ENCODE data around the gene TTC16.

- TF ChIP-seq, protein P1, sequence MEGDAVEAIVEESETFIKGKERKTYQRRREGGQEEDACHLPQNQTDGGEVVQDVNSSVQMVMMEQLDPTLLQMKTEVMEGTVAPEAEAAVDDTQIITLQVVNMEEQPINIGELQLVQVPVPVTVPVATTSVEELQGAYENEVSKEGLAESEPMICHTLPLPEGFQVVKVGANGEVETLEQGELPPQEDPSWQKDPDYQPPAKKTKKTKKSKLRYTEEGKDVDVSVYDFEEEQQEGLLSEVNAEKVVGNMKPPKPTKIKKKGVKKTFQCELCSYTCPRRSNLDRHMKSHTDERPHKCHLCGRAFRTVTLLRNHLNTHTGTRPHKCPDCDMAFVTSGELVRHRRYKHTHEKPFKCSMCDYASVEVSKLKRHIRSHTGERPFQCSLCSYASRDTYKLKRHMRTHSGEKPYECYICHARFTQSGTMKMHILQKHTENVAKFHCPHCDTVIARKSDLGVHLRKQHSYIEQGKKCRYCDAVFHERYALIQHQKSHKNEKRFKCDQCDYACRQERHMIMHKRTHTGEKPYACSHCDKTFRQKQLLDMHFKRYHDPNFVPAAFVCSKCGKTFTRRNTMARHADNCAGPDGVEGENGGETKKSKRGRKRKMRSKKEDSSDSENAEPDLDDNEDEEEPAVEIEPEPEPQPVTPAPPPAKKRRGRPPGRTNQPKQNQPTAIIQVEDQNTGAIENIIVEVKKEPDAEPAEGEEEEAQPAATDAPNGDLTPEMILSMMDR (IDR thresholded peaks at IDR 0.05): no peak
- TF ChIP-seq POLR2A (IDR thresholded peaks at IDR 0.05) (no peak), EP300 (IDR thresholded peaks at IDR 0.05) (no peak), POLR2AphosphoS5 (IDR thresholded peaks at IDR 0.05) (no peak)
Measured at GRCh38 chr9:127680846-127681245, 35.0 kb upstream of the TTC16 start.

Measured in gastroesophageal sphincter (tissue), 3 donors.